GM21528 (cell line): Measurements from ENCODE around the gene F8A2.
A peak's percentile ranks its signal among the peaks of the same experiment; 100 is the strongest.
"Not testable (repeated sequence)": the region's sequence is repeated elsewhere in the genome, so short reads cannot be mapped to it uniquely, and the experiment has no call there.

ENCODE experiments used
- ATAC-seq: cut with Tn5 transposase; IDR thresholded peaks from one replicate; pipeline ENCODE4 v1.9.1; 2021; ENCODE audit warnings: mild to moderate bottlenecking, moderate library complexity; ENCODE audit not compliant: unreplicated experiment, low FRiP score

The F8A2 gene

DNA sequence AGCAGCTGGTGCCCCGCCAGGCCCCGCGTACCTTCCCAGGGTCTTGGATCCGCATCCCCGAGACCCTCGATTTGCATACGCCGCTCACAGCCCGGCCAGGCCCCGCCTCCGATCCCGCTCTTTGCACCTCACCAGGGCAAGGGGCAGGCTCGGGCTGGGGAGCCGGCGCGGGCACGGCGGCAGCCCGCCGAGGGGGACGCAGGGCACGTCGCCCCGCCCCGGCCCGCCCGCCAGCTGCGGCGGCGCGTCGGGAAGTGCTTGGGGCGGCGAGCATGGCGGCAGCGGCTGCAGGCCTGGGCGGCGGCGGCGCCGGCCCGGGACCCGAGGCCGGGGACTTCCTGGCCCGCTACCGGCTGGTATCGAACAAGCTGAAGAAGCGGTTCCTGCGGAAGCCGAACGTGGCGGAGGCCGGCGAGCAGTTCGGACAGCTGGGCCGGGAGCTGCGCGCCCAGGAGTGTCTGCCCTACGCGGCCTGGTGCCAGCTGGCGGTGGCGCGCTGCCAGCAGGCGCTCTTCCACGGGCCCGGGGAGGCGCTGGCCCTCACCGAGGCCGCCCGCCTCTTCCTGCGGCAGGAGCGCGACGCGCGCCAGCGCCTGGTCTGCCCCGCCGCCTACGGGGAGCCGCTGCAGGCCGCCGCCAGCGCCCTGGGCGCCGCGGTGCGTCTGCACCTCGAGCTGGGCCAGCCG is at the start of gene F8A2:
F8A2 (plus strand) TSS at position 253 of the 686 bp plus-strand sequence; CDS start at position 273, 20 bp downstream.
- peak; percentile 84 for ATAC-seq

DNA sequence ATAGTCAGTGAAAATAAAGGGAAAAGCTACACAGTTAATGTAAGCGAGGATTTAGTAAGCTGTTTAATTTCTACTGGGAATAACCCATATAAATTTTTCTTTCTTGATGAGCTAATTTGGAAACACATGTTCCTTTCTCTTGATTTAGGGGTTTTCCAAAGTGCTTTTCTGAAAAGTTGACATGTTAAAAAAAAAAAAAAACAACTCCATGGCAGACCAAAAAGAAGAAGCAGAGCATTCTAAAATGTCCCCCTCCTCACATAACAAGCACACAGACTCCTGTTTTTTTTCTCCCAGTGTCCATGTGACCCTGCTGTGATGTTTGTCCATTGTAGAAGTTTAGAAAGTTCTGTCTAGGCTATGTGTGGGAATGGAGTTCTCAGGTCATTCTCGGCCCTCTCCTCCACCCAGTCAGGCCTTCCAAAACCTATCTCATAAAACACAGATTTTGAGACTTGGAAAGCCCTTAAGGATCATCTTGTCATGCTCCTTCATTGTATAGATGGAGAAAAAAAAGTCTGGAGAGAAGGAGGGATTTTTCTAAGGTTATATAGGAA is 48.3 kb upstream of the F8A2 start:
- ATAC-seq: no peak

DNA sequence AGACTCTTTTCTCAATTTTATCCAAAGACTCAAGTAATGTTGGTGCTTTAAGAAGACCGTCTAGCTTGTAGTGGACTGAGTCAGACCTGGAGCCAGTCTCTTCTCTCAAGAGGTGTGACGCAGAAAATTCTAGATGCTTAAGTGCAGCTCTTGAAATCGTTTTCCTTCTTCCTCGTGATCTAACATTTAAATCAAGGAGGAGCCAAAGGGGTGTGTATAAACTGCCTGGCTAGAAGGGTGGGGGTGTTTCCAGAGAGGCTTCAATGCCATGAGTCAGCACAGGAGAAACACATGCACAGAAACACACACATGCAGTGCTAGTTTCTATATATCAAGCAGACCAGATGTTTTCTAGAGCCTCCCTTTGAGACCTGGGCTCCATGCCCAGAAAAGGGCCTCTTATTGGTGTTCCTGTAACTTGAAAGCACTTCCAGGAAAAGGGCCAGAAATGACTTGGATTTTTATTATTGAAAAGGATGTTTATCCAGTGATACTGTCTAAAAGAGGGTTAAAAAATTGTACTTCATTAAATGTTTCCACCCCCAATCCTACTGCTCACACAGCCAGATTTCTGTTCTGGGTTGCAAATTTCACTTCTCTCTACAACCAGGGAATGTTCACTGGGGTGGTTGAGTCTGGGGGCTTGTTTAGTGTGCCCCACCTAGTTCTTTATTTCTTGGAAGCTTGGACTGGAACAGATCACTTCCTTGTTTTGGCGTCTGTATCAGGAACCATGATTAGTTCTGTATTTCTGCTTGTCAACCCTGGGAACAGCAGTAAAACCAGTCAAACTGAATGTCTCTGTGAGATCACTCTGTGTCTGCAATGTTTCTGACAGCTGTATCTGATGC is 47.2 kb upstream of the F8A2 start, which contains the start of gene CLIC2:
CLIC2 (minus strand) TSS at position 129 of the 851 bp plus-strand sequence. CDS start 187 bp downstream, outside the sequence.
- ATAC-seq: no peak

DNA sequence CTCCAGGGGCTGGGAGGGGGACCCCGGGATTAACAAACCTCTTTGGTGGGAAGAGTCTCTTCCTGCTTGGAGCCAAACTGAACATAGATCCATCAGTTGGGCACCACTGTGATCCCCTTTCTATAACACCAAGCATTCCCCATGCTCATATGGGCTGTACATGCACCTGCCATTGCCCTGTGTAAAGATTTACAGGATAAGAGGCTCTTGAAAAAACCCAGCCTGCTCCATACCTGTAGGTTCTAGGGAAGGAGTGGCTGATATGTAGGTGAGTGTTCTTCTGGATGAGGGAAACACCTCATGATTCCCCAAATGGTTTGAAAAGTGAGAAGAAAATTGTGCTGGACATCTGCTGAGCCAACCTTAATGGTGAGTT is 46.6 kb upstream of the F8A2 start:
- not testable (repeated sequence) for ATAC-seq

DNA sequence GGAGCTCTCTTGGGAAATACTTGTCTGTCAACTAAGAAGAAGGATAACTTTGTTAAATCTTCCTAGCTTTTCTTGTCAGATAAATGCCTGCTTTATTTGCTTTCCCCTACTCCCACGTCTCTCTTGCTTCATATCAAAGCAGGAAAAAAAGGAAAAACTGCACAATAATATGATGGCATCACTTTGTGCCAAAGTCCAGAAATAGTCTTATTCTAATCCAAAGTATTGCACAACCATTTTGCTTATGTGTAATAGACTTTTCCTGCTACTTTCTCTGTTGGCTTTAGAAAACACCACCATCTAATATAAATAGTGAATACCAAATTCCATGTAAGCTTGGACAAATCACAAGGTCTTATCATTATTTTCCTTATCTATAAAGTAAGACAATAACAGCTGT is 36.2 kb upstream of the F8A2 start:
- not testable (repeated sequence) for ATAC-seq

DNA sequence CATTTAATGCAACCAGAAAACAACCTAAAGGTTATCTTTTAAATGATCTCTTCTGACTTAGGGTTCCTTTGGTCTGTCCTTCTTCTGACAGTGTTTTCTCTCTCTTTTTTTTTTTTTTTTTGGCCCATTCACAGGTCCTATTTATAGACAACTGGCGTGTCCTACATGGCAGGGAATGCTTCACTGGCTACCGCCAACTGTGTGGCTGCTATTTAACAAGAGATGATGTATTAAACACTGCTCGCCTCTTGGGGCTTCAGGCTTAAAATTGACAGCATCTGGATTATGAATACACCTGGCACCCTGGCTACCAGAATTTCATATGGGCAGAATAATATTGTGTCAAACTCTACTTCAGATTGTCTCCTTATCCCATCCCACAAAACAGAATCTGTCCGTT is 32.4 kb upstream of the F8A2 start:
- not testable (repeated sequence) for ATAC-seq

DNA sequence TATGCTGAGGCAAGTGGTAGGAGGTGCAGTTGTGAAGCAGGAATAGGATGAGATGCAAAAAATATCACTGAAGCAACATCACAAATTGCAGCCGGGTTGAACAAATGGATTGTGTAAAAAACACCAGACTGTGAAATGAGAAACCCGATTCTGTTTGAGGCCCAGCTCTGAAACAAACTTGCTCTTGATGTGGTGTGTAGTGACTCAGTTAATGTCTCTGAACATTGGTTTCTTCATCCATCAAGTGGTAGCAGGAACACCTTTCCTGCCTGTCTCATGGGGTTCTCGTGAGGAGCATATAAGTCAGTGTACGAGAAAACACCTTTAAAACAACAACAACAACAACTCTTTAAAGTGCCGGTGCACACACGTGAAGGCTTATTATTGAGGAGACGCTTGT is 18.2 kb upstream of the F8A2 start:
- not testable (repeated sequence) for ATAC-seq

DNA sequence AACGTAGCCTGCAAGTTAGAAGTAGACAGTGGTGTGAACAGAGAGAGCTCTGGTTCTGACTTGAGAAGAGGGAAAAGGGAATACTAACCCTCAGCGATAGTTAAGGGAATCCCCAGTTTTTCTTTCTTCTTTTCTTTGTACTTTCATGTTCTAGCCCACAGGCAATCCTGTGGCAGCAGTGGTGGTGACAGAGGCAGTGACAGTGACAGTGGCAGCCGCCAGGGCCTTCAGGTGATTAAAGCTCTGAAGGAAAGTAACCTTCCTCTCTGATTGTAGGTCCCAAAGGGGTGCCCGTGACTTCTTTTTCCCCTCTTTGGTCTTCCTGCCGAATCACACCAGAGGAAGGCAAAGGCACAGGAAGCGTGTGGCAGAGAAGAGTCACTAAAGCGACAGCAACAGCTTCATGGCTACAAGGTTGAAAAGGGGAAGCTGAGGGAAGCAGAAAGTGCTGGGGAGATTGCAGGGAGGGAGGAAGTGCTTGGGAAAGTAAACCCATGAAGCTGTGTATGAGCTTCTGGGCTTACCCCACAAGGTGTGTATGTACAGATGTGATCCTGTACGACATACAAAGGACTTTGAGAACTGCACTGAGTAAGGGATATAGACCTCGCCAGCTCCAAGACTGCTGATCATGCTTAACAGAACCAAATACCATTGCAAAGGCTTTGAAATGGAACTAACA is 8.0 kb upstream of the F8A2 start:
- not testable (repeated sequence) for ATAC-seq

DNA sequence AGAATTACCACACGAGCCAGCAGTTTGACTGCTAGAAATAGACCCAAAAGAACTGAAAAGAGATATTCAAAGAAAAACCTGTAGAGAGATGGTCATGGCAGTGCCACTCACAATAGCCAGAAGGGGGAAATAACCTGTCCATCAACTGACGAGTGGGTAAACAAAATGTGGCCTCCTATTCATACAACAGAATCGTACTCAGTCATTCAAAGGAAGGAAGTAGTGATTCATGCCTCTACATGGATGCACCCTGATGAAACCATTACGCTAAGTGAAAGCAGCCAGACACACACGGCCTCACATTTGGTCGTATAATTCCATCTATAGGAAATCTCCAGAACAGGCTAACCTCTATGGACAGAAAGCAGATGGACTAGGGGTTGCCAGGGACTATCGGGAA is 2.1 kb upstream of the F8A2 start:
- ATAC-seq: not testable (repeated sequence)

DNA sequence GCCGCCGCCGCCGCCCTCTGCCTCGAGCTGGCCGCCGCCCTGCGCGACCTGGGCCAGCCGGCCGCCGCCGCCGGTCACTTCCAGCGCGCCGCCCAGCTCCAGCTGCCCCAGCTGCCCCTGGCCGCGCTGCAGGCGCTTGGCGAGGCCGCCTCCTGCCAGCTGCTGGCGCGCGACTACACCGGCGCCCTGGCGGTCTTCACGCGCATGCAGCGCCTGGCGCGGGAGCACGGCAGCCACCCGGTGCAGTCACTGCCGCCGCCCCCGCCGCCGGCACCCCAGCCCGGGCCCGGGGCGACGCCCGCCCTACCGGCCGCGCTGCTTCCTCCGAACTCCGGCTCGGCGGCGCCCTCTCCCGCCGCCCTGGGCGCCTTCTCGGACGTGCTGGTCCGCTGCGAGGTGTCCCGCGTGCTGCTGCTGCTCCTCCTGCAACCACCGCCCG is 653 bp downstream of the F8A2 start:
- peak; percentile 61 for ATAC-seq

DNA sequence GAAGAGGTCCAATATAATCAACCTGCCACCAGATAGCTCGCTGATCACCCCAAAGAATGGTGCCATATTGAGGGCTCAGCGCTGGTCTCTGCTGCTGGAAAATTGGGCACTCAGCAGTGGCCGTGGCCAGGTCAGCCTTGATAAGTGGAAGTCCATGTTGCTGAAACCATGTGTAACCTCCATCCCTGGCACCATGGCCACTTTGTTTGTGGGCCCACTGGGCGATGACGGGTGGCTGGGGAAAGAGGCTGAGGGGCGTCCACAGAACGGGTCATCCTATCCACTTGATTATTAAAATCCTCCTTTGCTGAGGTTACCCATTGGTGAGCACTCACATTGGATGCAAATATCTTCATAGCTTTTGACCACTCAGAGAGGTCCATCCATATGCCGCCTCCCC is 7.7 kb downstream of the F8A2 start:
- no peak for ATAC-seq

DNA sequence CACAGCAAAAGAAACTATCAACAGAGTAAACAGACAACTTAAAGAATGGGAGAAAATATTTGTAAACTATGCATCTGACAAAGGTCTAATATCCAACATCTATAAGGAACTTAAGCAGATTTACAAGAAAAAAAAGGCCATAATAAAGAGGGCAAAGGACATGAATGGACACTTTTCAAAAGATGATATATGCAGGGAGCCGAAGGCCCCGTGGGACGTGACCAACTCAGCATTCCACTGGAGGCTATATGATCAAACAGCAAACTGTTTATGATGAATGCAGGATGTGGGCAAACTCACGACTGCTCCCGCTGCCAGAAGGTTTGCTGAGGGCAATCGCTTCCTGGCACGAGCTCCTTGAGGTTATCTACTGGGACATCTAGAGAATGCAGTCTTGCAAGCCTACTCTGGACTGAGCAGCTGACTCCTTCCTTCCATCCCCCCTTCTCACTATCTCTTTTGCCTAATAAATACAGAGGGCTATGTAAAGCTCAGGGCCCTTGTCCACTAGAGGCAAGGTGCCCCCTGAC is 12.9 kb downstream of the F8A2 start:
- not testable (repeated sequence) for ATAC-seq

DNA sequence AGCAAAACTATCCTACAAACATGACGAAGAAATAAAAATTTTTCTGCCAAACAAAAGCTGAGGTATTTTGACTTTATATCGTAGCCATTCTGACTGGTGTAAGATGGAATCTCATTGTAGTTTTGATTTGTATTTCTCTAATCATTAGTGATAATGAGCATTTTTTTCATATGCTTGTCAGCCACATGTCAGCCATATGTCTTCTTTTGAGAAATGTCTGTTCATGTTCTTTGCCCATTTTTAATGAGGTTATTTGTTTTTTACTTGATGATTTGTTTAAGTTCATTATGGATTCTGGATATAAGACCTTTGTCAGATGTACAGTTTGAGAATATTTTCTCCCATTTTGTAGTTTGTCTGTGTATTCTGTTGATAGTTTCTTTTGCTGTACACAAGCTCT is 24.5 kb downstream of the F8A2 start:
- ATAC-seq: no peak

DNA sequence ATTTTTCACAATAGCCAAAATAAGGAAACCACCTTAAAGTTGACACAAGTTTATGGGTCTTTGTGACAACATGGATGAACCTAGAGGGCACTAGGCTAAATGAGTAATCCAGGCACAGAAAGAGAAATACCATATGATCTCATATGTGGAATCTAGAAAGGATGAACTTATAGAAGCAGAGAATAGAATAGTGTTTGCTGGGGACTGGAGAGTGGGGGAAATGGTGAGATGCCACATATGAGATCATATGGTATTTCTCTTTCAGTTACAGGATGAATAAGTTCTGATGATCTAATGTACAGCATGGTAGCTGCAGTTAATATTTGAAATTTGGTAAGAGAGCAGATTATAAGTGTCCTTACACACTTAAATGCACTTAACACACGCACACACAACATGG is 35.9 kb downstream of the F8A2 start:
- ATAC-seq: no peak
